Calu3 (cell line): ENCODE results near the gene ZNF138. TPM values are rescaled to one million over a fixed set of nuclear protein-coding genes. Genes with fewer than 3 reads are reported as not detected.

Experiments used
- BruUV-seq: library from RNA; stranded (reverse); fragments of 400-500 nt; replicated peaks from 2 replicates; lab custom pipeline; 2021; lab: Mats Ljungman, UMichigan
- CTCF ChIA-PET: fragments of 300-600 bp; sonication (Branson Sonifier 250); formaldehyde crosslinking; loops from one replicate; lab custom pipeline; 2022; ENCODE audit warnings: antibody characterized with exemption; lab: Charles Lee
- DNase-seq: peaks from one replicate; pipeline ENCODE4 v3.0.0; 2022
- H3K27ac Mint-ChIP-seq: one replicate; pipeline ENCODE4 v1.8.0; 2022; ENCODE audit warnings: mixed read lengths; ENCODE audit not compliant: unreplicated experiment
- H3K27me3 Mint-ChIP-seq: one replicate; pipeline ENCODE4 v1.8.0; 2022; ENCODE audit warnings: mixed read lengths; ENCODE audit not compliant: unreplicated experiment
- H3K36me3 Mint-ChIP-seq: one replicate; pipeline ENCODE4 v1.8.0; 2022; ENCODE audit warnings: mild to moderate bottlenecking, moderate library complexity, mixed read lengths; ENCODE audit not compliant: insufficient read depth, unreplicated experiment
- H3K4me1 Mint-ChIP-seq: one replicate; pipeline ENCODE4 v1.8.0; 2022; ENCODE audit warnings: mild to moderate bottlenecking, low read depth, mixed read lengths; ENCODE audit not compliant: unreplicated experiment
- H3K4me3 Mint-ChIP-seq: one replicate; pipeline ENCODE4 v1.8.0; 2022; ENCODE audit warnings: mild to moderate bottlenecking, low read depth, moderate library complexity, mixed read lengths; ENCODE audit not compliant: unreplicated experiment
- H3K9me3 Mint-ChIP-seq: one replicate; pipeline ENCODE4 v1.8.0; 2022; ENCODE audit warnings: low read depth, mixed read lengths; ENCODE audit not compliant: unreplicated experiment
- CTCF ChIP-seq: fragments of 200-600 bp; IDR thresholded peaks from one replicate; pipeline ENCODE4 v1.8.0; 2022; ENCODE audit warnings: antibody characterized with exemption; ENCODE audit not compliant: unreplicated experiment
- intact Hi-C: fragments of 100-400 bp; cut with micrococcal nuclease; formaldehyde crosslinking; loops from one replicate; pipeline ENCODE4 v1.10.0; 2022; ENCODE audit not compliant: unreplicated experiment
- total RNA-seq: library from RNA; stranded (reverse); gene quantifications from 2 replicates; pipeline ENCODE4 v1.2.3, GENCODE V29; 2022

The ZNF138 gene
- total RNA-seq, 1 experiment from 2014 or later, result 5.5 TPM

GRCh38 chr7:64873517-64873916 is 79.3 kb downstream of the ZNF138 start:
- Mint-ChIP-seq H3K27ac (no peak overlapping the region), H3K9me3 (peaks cover 3% of the 10 kb centered on the region), H3K4me1 (no peaks in the 10 kb centered on the region), H3K27me3 (no peaks in the 10 kb centered on the region), H3K36me3 (no peaks in the 10 kb centered on the region), H3K4me3 (no peak overlapping the region)
- BruUV-seq, result no TSS peak
- intact Hi-C loops, result no loop called here
- DNase-seq, result no peak
- CTCF ChIA-PET, result no interaction called here
- TF ChIP-seq CTCF, result no peak

GRCh38 chr7:64874114-64874513 is 79.9 kb downstream of the ZNF138 start:
- no peak for DNase-seq
- intact Hi-C loops, result no loop called here
- no peak overlapping the region for H3K27ac Mint-ChIP-seq
- H3K4me3 Mint-ChIP-seq, result no peak overlapping the region
- no TSS peak for BruUV-seq
- no peak for TF ChIP-seq CTCF
- CTCF ChIA-PET, result no interaction called here
- no peaks in the 10 kb centered on the region for H3K27me3 Mint-ChIP-seq
- no peaks in the 10 kb centered on the region for H3K36me3 Mint-ChIP-seq
- H3K4me1 Mint-ChIP-seq, result no peaks in the 10 kb centered on the region
- peaks cover 5% of the 10 kb centered on the region for H3K9me3 Mint-ChIP-seq

GRCh38 chr7:64874562-64875250 is 80.5 kb downstream of the ZNF138 start:
- H3K27ac Mint-ChIP-seq, result no peak overlapping the region
- H3K36me3 Mint-ChIP-seq, result no peaks in the 10 kb centered on the region
- CTCF ChIA-PET, result no interaction called here
- BruUV-seq, result no TSS peak
- no peak for TF ChIP-seq CTCF
- no peaks in the 10 kb centered on the region for H3K4me1 Mint-ChIP-seq
- H3K4me3 Mint-ChIP-seq, result no peak overlapping the region
- intact Hi-C loops, result no loop called here
- H3K9me3 Mint-ChIP-seq, result peaks cover 5% of the 10 kb centered on the region
- no peaks in the 10 kb centered on the region for H3K27me3 Mint-ChIP-seq
- no peak for DNase-seq

GRCh38 chr7:64875258-64875657 is 81.0 kb downstream of the ZNF138 start:
- Mint-ChIP-seq H3K4me1 (no peaks in the 10 kb centered on the region), H3K27ac (no peak overlapping the region), H3K36me3 (no peaks in the 10 kb centered on the region), H3K9me3 (peaks cover 5% of the 10 kb centered on the region), H3K27me3 (no peaks in the 10 kb centered on the region), H3K4me3 (no peak overlapping the region)
- TF ChIP-seq CTCF, result no peak
- intact Hi-C loops, result no loop called here
- CTCF ChIA-PET, result no interaction called here
- BruUV-seq, result no TSS peak
- DNase-seq, result no peak
